ENCODE results near the gene NIT2. TPM values are rescaled to one million over a fixed set of nuclear protein-coding genes. Genes with fewer than 3 reads are reported as not detected.

The NIT2 gene
- total and polyA plus RNA-seq, 9 of the 15 experiments (the other 6 are each of a cell fraction or from before 2014, with no cell fraction given): 11.4 to 62.2 (median 22.1) TPM

DNA sequence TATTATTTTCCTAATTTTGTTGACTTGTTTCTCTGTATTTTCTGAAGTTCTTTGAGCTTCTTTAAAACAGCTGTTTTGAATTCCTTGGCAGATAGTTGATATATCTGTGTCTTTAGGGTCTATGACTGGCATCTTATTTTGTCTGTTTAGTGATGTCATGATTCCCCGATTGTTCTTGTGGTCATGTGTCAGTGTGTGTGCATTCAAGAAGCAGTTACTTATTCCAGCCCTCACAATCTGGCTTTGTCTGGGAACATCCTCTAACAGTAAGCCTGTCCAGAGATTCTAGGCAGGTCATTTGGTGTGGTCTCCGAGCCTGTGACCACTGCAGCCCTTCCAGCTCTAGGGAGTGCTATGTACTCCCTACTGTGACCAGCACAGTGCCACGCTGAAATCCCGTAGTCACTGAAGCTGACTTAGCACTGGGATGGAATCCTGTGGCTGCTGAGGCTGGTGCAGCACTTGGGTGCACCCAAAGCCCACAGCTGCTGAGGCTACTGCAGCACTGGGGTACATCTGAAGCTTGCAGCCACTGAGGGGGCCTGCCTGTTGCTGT, 73.5 kb downstream of the NIT2 start:
- no peak for TF ChIP-seq DPF2 (IDR thresholded peaks at IDR 0.05)
- no peak for TF ChIP-seq STAT5A (IDR thresholded peaks at IDR 0.05; ENCODE audit: borderline replicate concordance, low read length)
- TF ChIP-seq MYBL2 (IDR thresholded peaks at IDR 0.05; ENCODE audit: low read depth): no peak
- TF ChIP-seq MYBL2 (CRISPR knock-in tag; IDR thresholded peaks at IDR 0.05; ENCODE audit: borderline replicate concordance): no peak
- no peak for TF ChIP-seq NR2F6 (CRISPR knock-in tag; IDR thresholded peaks at IDR 0.05)
- TF ChIP-seq POU5F1 (IDR thresholded peaks at IDR 0.05; ENCODE audit: borderline replicate concordance, low read depth, low read length, partially characterized antibody): no peak
- TF ChIP-seq TARDBP (IDR thresholded peaks at IDR 0.05): no peak
- H3K4me1 ChIP-seq (replicated peaks in 1 of 2; ENCODE audit: control insufficient read depth in 2 of 2, insufficient read depth in 2 of 2, low read length in 2 of 2): no peaks in the 10 kb centered on the region
- H3K9me1 ChIP-seq (ENCODE audit: control insufficient read depth, insufficient read depth, low read length): no peaks in the 10 kb centered on the region
- no peak overlapping the region for H2AFZ ChIP-seq (ENCODE audit: low read depth, low read length)
- H4K20me1 ChIP-seq (replicated peaks; ENCODE audit: control insufficient read depth, insufficient read depth, low read length): no peaks in the 10 kb centered on the region
- intact Hi-C loops (cut with micrococcal nuclease) (loop anchor here (10.0 kb wide), 2 partner anchors 297 to 1277 kb away; partner anchors contain the start of genes RPL24 and TFG), in situ Hi-C loops (cut with MboI) (no loop called here)
- H3K79me2 ChIP-seq (ENCODE audit: control insufficient read depth, insufficient read depth, low read length): peaks cover 50% of the 10 kb centered on the region
- H3K9ac ChIP-seq (ENCODE audit: insufficient read depth in 1 of 2, low read depth in 2 of 2, low read length in 2 of 2): no peak overlapping the region
- no peaks in the 10 kb centered on the region for H3K27me3 ChIP-seq (ENCODE audit: control insufficient read depth in 2 of 2, insufficient read depth in 2 of 2, low read length in 2 of 2)
- FAIRE-seq (no peak), DNase-seq (ENCODE audit: extremely low read depth in 1 of 4, low spot score in 3 of 4) (no peak), ATAC-seq (no peak)
- H3K4me3 ChIP-seq: no peak overlapping the region
- H3K36me3 ChIP-seq (ENCODE audit: control insufficient read depth, insufficient read depth, low read length): no peaks in the 10 kb centered on the region
- no TSS peak for BruUV-seq (replicated peaks)
- WGBS (ENCODE audit: insufficient coverage, low coverage, missing lambda C conversion rate): 92% methylated on average over 3 of the region's 4 CpGs
- H3K27ac ChIP-seq (ENCODE audit: extremely low read depth, low read depth, low read length): no peak overlapping the region
- no peaks in the 10 kb centered on the region for H3K9me3 ChIP-seq (replicated peaks; ENCODE audit: control insufficient read depth, insufficient read depth, low read depth, low read length)
- no peak overlapping the region for H3K4me2 ChIP-seq (ENCODE audit: insufficient read depth, low read length)
- CTCF ChIA-PET (ENCODE audit: low intra/inter-chr PET ratio): no interaction called here
- POLR2A ChIA-PET: interaction anchor here (0.8 kb wide), 1 partner anchor 22 kb away, joined by 3 read pairs; no protein-coding TSS in a partner anchor

Other genes with a start within 250 kb of the NIT2 start
- gene FILIP1L, start 220.3 kb upstream of the NIT2 start, total RNA-seq (2014; rRNA removed): 0.73 and 0.94 TPM in 2 replicates
- gene FILIP1L, start 220.3 kb upstream of the NIT2 start, total RNA-seq (2014; rRNA removed; fragmentation: Illumina TruSeq; extraction: Trizol): 1.5 and 2.1 TPM in 2 replicates
- gene FILIP1L, start 220.3 kb upstream of the NIT2 start, total RNA-seq (2015; rRNA removed; fragmentation: Illumina TruSeq; extraction: Trizol): 1.1 and 1.7 TPM in 2 replicates
- gene FILIP1L, start 220.3 kb upstream of the NIT2 start, total RNA-seq (2021): 1.6 TPM in 2 replicates
- 2.1 and 2.7 TPM in 2 replicates for gene FILIP1L, start 220.3 kb upstream of the NIT2 start, polyA plus RNA-seq (2011; rRNA removed)
- 1.9 and 2.0 TPM in 2 replicates for gene FILIP1L, start 220.3 kb upstream of the NIT2 start, polyA plus RNA-seq (2014; fragmentation: Illumina TruSeq; extraction: Trizol)
- under 1 TPM; 0.50 to 0.63 TPM for gene FILIP1L, start 220.3 kb upstream of the NIT2 start, polyA plus RNA-seq (2014; fragmentation: Nextera tagmentation; extraction: Ambion mirVana)
- 0.91 and 1.8 TPM in 2 replicates for gene FILIP1L, start 220.3 kb upstream of the NIT2 start, polyA plus RNA-seq (2014; rRNA removed)
- gene TBC1D23, start 73.8 kb upstream of the NIT2 start, total RNA-seq (2014; rRNA removed): 26.7 and 28.0 TPM in 2 replicates
- 48.7 and 56.5 TPM in 2 replicates for gene TBC1D23, start 73.8 kb upstream of the NIT2 start, total RNA-seq (2014; rRNA removed; fragmentation: Illumina TruSeq; extraction: Trizol)
- gene TBC1D23, start 73.8 kb upstream of the NIT2 start, total RNA-seq (2015; rRNA removed; fragmentation: Illumina TruSeq; extraction: Trizol): 32.0 and 35.2 TPM in 2 replicates
- 42.8 and 48.2 TPM in 2 replicates for gene TBC1D23, start 73.8 kb upstream of the NIT2 start, total RNA-seq (2021)
- gene TBC1D23, start 73.8 kb upstream of the NIT2 start, polyA plus RNA-seq (2011; rRNA removed): 75.2 and 85.8 TPM in 2 replicates
- 24.4 and 29.0 TPM in 2 replicates for gene TBC1D23, start 73.8 kb upstream of the NIT2 start, polyA plus RNA-seq (2014; fragmentation: Illumina TruSeq; extraction: Trizol)
- 10 to 100 TPM; 43.7 to 49.3 TPM for gene TBC1D23, start 73.8 kb upstream of the NIT2 start, polyA plus RNA-seq (2014; fragmentation: Nextera tagmentation; extraction: Ambion mirVana)
- gene TBC1D23, start 73.8 kb upstream of the NIT2 start, polyA plus RNA-seq (2014; rRNA removed): 23.4 and 25.8 TPM in 2 replicates
- 43.5 and 48.5 TPM in 2 replicates for gene TOMM70, start 66.3 kb downstream of the NIT2 start, total RNA-seq (2014; rRNA removed)
- gene TOMM70, start 66.3 kb downstream of the NIT2 start, total RNA-seq (2014; rRNA removed; fragmentation: Illumina TruSeq; extraction: Trizol): 75.6 and 87.7 TPM in 2 replicates
- gene TOMM70, start 66.3 kb downstream of the NIT2 start, total RNA-seq (2015; rRNA removed; fragmentation: Illumina TruSeq; extraction: Trizol): 64.0 and 70.7 TPM in 2 replicates
- 54.9 and 55.1 TPM in 2 replicates for gene TOMM70, start 66.3 kb downstream of the NIT2 start, total RNA-seq (2021)
- gene TOMM70, start 66.3 kb downstream of the NIT2 start, polyA plus RNA-seq (2011; rRNA removed): 39.3 and 55.9 TPM in 2 replicates
- 54.9 and 65.0 TPM in 2 replicates for gene TOMM70, start 66.3 kb downstream of the NIT2 start, polyA plus RNA-seq (2014; fragmentation: Illumina TruSeq; extraction: Trizol)
- gene TOMM70, start 66.3 kb downstream of the NIT2 start, polyA plus RNA-seq (2014; fragmentation: Nextera tagmentation; extraction: Ambion mirVana): 10 to 100 TPM; 17.5 to 22.3 TPM
- 48.0 and 48.8 TPM in 2 replicates for gene TOMM70, start 66.3 kb downstream of the NIT2 start, polyA plus RNA-seq (2014; rRNA removed)
- gene LNP1, start 66.8 kb downstream of the NIT2 start, total RNA-seq (2014; rRNA removed): 3.3 and 4.5 TPM in 2 replicates
- 4.4 and 4.5 TPM in 2 replicates for gene LNP1, start 66.8 kb downstream of the NIT2 start, total RNA-seq (2014; rRNA removed; fragmentation: Illumina TruSeq; extraction: Trizol)
- gene LNP1, start 66.8 kb downstream of the NIT2 start, total RNA-seq (2015; rRNA removed; fragmentation: Illumina TruSeq; extraction: Trizol): 3.9 and 5.2 TPM in 2 replicates
- 3.0 and 3.4 TPM in 2 replicates for gene LNP1, start 66.8 kb downstream of the NIT2 start, total RNA-seq (2021)
- 3.1 and 4.3 TPM in 2 replicates for gene LNP1, start 66.8 kb downstream of the NIT2 start, polyA plus RNA-seq (2011; rRNA removed)
- 3.6 and 4.8 TPM in 2 replicates for gene LNP1, start 66.8 kb downstream of the NIT2 start, polyA plus RNA-seq (2014; fragmentation: Illumina TruSeq; extraction: Trizol)
- gene LNP1, start 66.8 kb downstream of the NIT2 start, polyA plus RNA-seq (2014; fragmentation: Nextera tagmentation; extraction: Ambion mirVana): 1 to 10 TPM; 1.9 to 4.9 TPM
- 3.4 and 3.9 TPM in 2 replicates for gene LNP1, start 66.8 kb downstream of the NIT2 start, polyA plus RNA-seq (2014; rRNA removed)
- 0.41 and 0.65 TPM in 2 replicates for gene TMEM45A, start 157.9 kb downstream of the NIT2 start, total RNA-seq (2014; rRNA removed)
- 1.1 TPM in 2 replicates for gene TMEM45A, start 157.9 kb downstream of the NIT2 start, total RNA-seq (2014; rRNA removed; fragmentation: Illumina TruSeq; extraction: Trizol)
- gene TMEM45A, start 157.9 kb downstream of the NIT2 start, total RNA-seq (2015; rRNA removed; fragmentation: Illumina TruSeq; extraction: Trizol): 0.54 and 0.57 TPM in 2 replicates
- gene TMEM45A, start 157.9 kb downstream of the NIT2 start, total RNA-seq (2021): 0.80 and 0.83 TPM in 2 replicates
- 0.22 and 0.95 TPM in 2 replicates for gene TMEM45A, start 157.9 kb downstream of the NIT2 start, polyA plus RNA-seq (2011; rRNA removed)
- 1.1 and 1.3 TPM in 2 replicates for gene TMEM45A, start 157.9 kb downstream of the NIT2 start, polyA plus RNA-seq (2014; fragmentation: Illumina TruSeq; extraction: Trizol)
- gene TMEM45A, start 157.9 kb downstream of the NIT2 start, polyA plus RNA-seq (2014; fragmentation: Nextera tagmentation; extraction: Ambion mirVana): 1 to 10 TPM; 3.3 to 4.1 TPM
- 0.89 and 1.1 TPM in 2 replicates for gene TMEM45A, start 157.9 kb downstream of the NIT2 start, polyA plus RNA-seq (2014; rRNA removed)